ENCODE data around the gene DMRT2.

DNA sequence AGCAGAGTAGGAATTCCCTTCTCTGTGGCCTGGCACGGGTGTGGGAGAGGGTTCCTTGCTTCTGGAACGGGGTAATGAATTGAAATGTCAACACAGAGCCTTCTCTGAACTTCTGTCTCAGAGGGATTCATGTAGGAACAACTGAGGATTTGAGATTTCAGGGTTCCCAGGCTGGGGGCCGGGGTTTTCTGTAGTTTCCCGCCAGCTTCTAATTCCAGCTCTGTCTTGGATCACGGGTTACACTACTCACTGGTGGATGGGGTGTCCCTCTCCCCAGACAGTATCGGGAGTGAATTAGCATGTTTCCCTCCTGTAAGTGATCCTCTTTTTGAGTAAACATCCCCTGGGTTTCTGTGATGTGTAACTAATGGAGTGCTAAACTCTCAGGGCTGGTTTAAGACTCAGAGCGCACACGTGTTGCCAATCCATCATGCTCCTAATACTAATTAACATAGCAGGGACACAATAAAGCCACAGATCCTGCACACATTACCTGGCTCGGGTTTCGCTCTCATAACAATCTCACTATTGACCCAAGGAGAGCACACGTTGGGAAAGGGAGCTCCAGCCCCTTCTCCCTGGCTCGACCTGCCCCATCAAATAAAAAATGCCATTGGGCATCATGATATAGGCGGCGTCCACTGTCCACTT is 18.1 kb upstream of the DMRT2 start:
- TF ChIP-seq, protein P1, sequence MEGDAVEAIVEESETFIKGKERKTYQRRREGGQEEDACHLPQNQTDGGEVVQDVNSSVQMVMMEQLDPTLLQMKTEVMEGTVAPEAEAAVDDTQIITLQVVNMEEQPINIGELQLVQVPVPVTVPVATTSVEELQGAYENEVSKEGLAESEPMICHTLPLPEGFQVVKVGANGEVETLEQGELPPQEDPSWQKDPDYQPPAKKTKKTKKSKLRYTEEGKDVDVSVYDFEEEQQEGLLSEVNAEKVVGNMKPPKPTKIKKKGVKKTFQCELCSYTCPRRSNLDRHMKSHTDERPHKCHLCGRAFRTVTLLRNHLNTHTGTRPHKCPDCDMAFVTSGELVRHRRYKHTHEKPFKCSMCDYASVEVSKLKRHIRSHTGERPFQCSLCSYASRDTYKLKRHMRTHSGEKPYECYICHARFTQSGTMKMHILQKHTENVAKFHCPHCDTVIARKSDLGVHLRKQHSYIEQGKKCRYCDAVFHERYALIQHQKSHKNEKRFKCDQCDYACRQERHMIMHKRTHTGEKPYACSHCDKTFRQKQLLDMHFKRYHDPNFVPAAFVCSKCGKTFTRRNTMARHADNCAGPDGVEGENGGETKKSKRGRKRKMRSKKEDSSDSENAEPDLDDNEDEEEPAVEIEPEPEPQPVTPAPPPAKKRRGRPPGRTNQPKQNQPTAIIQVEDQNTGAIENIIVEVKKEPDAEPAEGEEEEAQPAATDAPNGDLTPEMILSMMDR (conservative IDR thresholded peaks at IDR 0.05; ENCODE audit: low read depth, low read length), result no peak
- TF ChIP-seq EZH2phosphoT487 (IDR thresholded peaks at IDR 0.05; ENCODE audit: borderline replicate concordance, low read length) (no peak), EZH2 (IDR thresholded peaks at IDR 0.05; ENCODE audit: low read length, unreplicated experiment) (no peak)

Measured in PC-3 (cell line).